Kidney epithelial cell (primary cell): Measurements from ENCODE around the gene ACTC1. TPM values are rescaled to one million over a fixed set of nuclear protein-coding genes. Genes with fewer than 3 reads are reported as not detected.

Source experiments
- DNase-seq: peaks from one replicate; pipeline ENCODE4 v3.0.0-alpha.2; 2010; ENCODE audit warnings: low read depth
- H3K27me3 ChIP-seq: 2 replicates; pipeline ENCODE4 v1.6.0; 2011; ENCODE audit warnings: low read length; ENCODE audit not compliant: control insufficient read depth, insufficient read depth
- H3K36me3 ChIP-seq: 2 replicates; pipeline ENCODE4 v1.5.1; 2011; ENCODE audit warnings: low read length; ENCODE audit not compliant: control insufficient read depth, insufficient read depth
- H3K4me3 ChIP-seq: 2 replicates; pipeline ENCODE4 v1.5.1; 2011; ENCODE audit warnings: low read depth, mild to moderate bottlenecking, control low read depth, low read length
- total RNA-seq: library from RNA; depleted of rRNA; stranded (reverse); fragments of >200 nt; gene quantifications from 2 replicates; pipeline ENCODE4 v1.2.3, GENCODE V29; 2015
- TF ChIP-seq, protein P1 (sequence below): IDR thresholded peaks from 2 replicates; pipeline ENCODE4 v1.5.1; 2011; ENCODE audit warnings: mild to moderate bottlenecking, moderate library complexity, low read length, control low read depth, inconsistent platforms; ENCODE audit not compliant: insufficient read depth, poor library complexity, severe bottlenecking

ACTC1 gene
- total RNA-seq: not detected in 2 replicates

DNA sequence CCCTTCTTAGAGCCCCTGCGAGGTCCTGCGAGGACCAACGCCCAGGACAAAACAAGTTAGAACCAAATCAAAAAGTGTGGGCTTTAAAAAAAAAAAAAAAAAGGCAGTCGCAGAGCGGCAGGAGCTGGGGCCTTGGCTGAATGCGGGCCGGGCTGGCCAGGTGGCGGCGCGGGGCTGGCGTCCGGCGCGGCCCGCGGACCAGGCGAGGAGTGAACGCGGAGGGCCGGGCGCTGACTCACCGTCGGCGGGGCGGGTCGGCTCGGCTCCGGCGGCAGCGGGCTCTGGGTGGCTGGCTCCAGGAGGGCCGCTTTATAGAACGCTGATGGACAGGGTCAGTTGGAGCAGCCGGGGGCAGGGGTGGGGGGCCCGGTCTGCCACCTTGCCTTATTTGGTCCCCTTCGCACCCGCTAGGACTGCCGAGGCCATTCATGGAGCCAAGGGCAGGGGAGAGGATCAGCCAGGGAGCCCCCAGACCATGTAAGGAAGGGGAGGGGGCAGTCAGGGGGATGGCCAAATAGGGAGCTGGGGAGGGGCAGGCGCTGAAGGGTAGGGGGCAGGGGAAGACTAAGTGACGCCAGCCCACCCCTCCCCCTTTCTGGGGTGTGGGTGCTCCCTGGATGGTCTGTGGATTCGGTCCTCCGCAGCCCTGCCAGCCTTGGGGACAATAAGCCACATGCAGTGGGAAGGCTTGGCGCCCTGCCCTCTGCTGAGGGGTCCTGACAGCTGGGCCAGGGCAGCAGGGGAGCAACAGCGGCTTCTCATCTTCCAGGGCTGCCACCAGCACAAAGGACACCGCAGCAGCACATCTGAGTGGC, at the start of gene ACTC1:
ACTC1 (minus strand) TSS at position 283 of the 815 bp plus-strand sequence. CDS start 741 bp downstream, outside the sequence.
- TF ChIP-seq, protein P1, sequence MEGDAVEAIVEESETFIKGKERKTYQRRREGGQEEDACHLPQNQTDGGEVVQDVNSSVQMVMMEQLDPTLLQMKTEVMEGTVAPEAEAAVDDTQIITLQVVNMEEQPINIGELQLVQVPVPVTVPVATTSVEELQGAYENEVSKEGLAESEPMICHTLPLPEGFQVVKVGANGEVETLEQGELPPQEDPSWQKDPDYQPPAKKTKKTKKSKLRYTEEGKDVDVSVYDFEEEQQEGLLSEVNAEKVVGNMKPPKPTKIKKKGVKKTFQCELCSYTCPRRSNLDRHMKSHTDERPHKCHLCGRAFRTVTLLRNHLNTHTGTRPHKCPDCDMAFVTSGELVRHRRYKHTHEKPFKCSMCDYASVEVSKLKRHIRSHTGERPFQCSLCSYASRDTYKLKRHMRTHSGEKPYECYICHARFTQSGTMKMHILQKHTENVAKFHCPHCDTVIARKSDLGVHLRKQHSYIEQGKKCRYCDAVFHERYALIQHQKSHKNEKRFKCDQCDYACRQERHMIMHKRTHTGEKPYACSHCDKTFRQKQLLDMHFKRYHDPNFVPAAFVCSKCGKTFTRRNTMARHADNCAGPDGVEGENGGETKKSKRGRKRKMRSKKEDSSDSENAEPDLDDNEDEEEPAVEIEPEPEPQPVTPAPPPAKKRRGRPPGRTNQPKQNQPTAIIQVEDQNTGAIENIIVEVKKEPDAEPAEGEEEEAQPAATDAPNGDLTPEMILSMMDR: no peak
- no peak for DNase-seq
- Histone ChIP-seq H3K36me3 (no peaks in the 10 kb centered on the region), H3K27me3 (peaks cover 21% of the 10 kb centered on the region), H3K4me3 (peak within 1 kb of the TSS; percentile 18)

DNA sequence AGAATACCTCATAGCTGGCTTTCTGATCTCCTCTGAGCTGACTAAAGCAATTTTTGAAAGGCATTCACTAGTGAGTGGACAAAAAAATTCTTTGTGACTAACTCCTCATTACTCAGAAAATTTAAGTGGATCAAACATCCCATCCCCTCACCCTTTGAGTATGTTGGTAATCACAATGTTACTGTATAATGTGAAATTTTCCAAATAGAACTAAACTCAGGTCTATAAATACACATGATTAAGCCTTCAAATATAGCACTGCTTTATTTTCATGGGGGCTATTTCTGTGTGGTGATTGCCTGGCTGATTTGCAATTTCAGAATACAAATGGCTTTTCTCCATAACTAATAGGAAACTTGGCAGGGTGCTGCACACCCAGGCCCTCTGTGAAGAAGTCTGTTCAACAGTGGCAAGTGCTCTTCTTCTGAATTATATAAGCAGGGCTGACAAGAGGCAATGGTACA, 45.9 kb upstream of the ACTC1 start:
- TF ChIP-seq, protein P1: no peak
- DNase-seq: no peak
- Histone ChIP-seq H3K27me3 (no peaks in the 10 kb centered on the region), H3K4me3 (no peak overlapping the region), H3K36me3 (no peaks in the 10 kb centered on the region)

- TF ChIP-seq, protein P1: no peak
- no peak for DNase-seq
- H3K27me3 ChIP-seq: no peaks in the 10 kb centered on the region
- no peaks in the 10 kb centered on the region for H3K36me3 ChIP-seq
- H3K4me3 ChIP-seq: no peak overlapping the region
Observed at GRCh38 chr15:34838282-34838681, 42.9 kb upstream of the ACTC1 start.

DNA sequence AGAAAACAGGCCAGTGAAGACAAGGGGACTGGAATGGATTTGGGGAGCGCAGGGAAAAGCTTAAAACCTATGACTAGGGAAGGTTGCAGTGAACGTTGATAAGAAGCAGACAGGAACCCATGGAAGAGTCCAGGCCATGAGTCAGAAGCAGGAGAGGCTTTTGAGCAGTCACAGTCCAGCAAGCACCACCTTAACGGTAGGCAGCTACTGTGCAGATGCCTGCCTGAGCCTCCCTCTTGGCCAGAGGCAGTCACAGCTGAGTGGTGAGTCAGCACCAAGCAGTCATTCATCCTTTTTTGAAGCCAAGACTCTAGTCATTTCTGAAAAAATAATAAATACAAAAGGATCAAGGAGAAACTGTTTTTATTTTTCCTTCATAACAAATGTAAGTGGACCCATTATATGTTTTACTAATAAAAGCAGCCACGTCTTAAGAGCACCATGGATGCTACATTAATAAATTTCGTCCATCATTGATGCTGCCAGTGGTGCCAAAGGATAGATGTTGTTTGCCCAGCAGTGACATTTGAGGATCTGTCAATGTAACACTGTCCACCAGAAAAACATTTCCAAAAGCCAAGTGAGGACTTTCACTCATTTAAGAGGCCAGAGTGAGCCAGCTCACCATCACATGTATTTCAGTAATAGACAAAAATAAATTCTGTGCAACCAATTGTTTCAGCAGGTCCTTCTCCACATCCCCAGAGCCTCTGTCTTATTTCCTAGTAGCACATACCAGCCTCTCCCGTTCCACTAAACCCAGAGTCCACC, 42.1 kb upstream of the ACTC1 start:
- H3K4me3 ChIP-seq: no peak overlapping the region
- TF ChIP-seq, protein P1: no peak
- H3K27me3 ChIP-seq: no peaks in the 10 kb centered on the region
- no peaks in the 10 kb centered on the region for H3K36me3 ChIP-seq
- peak; percentile 88 for DNase-seq

DNA sequence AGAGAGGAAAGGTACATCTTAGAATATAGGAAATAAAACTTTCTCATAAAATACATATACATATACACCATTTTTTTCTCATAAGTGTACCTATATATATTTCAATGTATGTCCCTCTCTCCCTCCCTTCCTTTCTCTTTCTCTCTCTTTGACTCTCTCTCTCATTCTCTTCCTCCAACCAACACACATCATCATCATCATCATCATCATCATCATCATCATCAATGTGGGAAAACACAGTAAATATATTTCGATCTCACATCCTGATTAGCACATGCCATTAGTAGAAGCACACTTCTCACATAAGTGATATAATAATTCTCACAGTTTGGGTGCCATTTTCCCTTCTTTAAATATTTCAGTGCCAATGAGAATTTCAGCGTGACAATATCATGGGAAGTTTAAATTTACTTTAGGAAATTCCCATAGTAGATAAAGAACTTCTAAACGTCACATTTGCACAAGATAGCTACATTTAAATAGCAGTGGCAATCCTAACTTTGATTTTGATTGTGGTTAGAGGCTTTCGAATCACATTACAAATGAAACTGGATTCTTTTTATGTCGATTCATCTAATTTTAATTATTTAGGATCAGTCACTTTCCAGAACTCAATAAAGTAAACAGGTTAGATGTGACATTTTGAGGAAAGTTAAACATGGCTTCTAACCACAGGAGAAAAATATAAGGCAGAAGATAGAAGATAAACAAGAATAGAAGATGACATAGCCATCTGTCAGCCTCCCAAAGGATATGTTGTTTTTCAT, 33.0 kb upstream of the ACTC1 start:
- no peak overlapping the region for H3K4me3 ChIP-seq
- no peak for DNase-seq
- TF ChIP-seq, protein P1: no peak
- H3K27me3 ChIP-seq: no peaks in the 10 kb centered on the region
- H3K36me3 ChIP-seq: no peaks in the 10 kb centered on the region
